GM23338 (cell line): ENCODE results near the gene RASSF4. TPM values are rescaled to one million over a fixed set of nuclear protein-coding genes. Genes with fewer than 3 reads are reported as not detected.

Source experiments
- ATAC-seq: fragments of 200-7000 bp; cut with Tn5 transposase; 3 replicates; pipeline ENCODE4 v1.9.1; 2020
- DNase-seq: peaks from one replicate; pipeline ENCODE4 v3.0.0-alpha.2; 2015; ENCODE audit warnings: low spot score
- H2AFZ ChIP-seq: fragments of 200-600 bp; sonication (generic); 2 replicates; pipeline ENCODE4 v1.8.0; 2016; ENCODE audit warnings: antibody characterized with exemption, mild to moderate bottlenecking, moderate library complexity
- H3F3A ChIP-seq: fragments of 200-600 bp; sonication (generic); replicated peaks from 2 replicates; pipeline ENCODE4 v1.8.0; 2017; ENCODE audit warnings: antibody characterized with exemption, mixed run types, low read depth
- H3K27ac ChIP-seq: fragments of 200-600 bp; sonication (generic); 2 replicates; pipeline ENCODE4 v1.6.1; 2016; ENCODE audit warnings: low read depth
- H3K27me3 ChIP-seq: fragments of 200-600 bp; sonication (generic); 2 replicates; pipeline ENCODE4 v1.8.0; 2016; ENCODE audit warnings: mild to moderate bottlenecking, mixed run types, moderate library complexity; ENCODE audit not compliant: insufficient read depth
- H3K36me3 ChIP-seq: fragments of 200-600 bp; sonication (generic); 2 replicates; pipeline ENCODE4 v1.8.0; 2016; ENCODE audit warnings: mild to moderate bottlenecking; ENCODE audit not compliant: insufficient read depth
- H3K4me1 ChIP-seq: fragments of 200-600 bp; sonication (generic); 2 replicates; pipeline ENCODE4 v1.8.0; 2016; ENCODE audit warnings: mild to moderate bottlenecking, moderate library complexity; ENCODE audit not compliant: insufficient read depth
- H3K4me2 ChIP-seq: fragments of 200-600 bp; sonication (generic); 2 replicates; pipeline ENCODE4 v1.7.1; 2017; ENCODE audit warnings: mixed run types
- H3K4me3 ChIP-seq: fragments of 200-600 bp; sonication (generic); 2 replicates; pipeline ENCODE4 v1.6.1; 2016; ENCODE audit warnings: mixed run types
- H3K79me2 ChIP-seq: fragments of 200-600 bp; sonication (generic); replicated peaks from 2 replicates; pipeline ENCODE4 v1.8.0; 2017; ENCODE audit warnings: mild to moderate bottlenecking; ENCODE audit not compliant: insufficient read depth
- H3K9me2 ChIP-seq: fragments of 200-600 bp; sonication (generic); 2 replicates; pipeline ENCODE4 v1.8.0; 2017; ENCODE audit not compliant: insufficient read depth
- H4K20me1 ChIP-seq: fragments of 200-600 bp; sonication (generic); replicated peaks from 2 replicates; pipeline ENCODE4 v1.8.0; 2017; ENCODE audit warnings: mild to moderate bottlenecking; ENCODE audit not compliant: insufficient read depth
- H3K27ac Mint-ChIP-seq: 2 replicates; pipeline ENCODE4 v1.8.0; 2020; ENCODE audit warnings: inconsistent platforms, mild to moderate bottlenecking, moderate library complexity, mixed read lengths
- H3K27me3 Mint-ChIP-seq: 3 replicates; pipeline ENCODE4 v1.8.0; 2022; ENCODE audit warnings: low read depth, mild to moderate bottlenecking, moderate library complexity, mixed read lengths, inconsistent platforms; ENCODE audit not compliant: insufficient read depth, poor library complexity
- H3K36me3 Mint-ChIP-seq: 3 replicates; pipeline ENCODE4 v1.8.0; 2021; ENCODE audit warnings: low read depth, mild to moderate bottlenecking, inconsistent platforms, moderate library complexity, mixed read lengths
- H3K4me1 Mint-ChIP-seq: 3 replicates; pipeline ENCODE4 v1.8.0; 2020; ENCODE audit warnings: mild to moderate bottlenecking, inconsistent platforms, mixed read lengths
- H3K4me3 Mint-ChIP-seq: 3 replicates; pipeline ENCODE4 v1.8.0; 2021; ENCODE audit warnings: moderate library complexity, mild to moderate bottlenecking, inconsistent platforms, mixed read lengths
- H3K9me3 Mint-ChIP-seq: 3 replicates; pipeline ENCODE4 v1.8.0; 2020; ENCODE audit warnings: moderate library complexity, mild to moderate bottlenecking, inconsistent platforms, mixed read lengths
- CREB1 ChIP-seq: fragments of 250-450 bp; sonication (Bioruptor Pico); IDR thresholded peaks from 2 replicates; pipeline ENCODE4 v1.5.0; 2020; ENCODE audit warnings: low read depth, mild to moderate bottlenecking, moderate library complexity
- CTCF ChIP-seq, 2 experiments: fragments of 200-600 bp in 1 of 2; sonication (generic) in 1 of 2; conservative IDR thresholded peaks; 2 replicates each; pipeline versions ENCODE4 v1.5.1 to v1.6.1; 2016 to 2017; ENCODE audit warnings: antibody characterized with exemption in 2 of 2, low read depth in 2 of 2, mild to moderate bottlenecking in 2 of 2, moderate library complexity in 1 of 2
- ETS1 ChIP-seq: IDR thresholded peaks from 2 replicates; pipeline ENCODE4 v1.6.1; 2016; ENCODE audit warnings: antibody characterized with exemption
- EZH2 ChIP-seq: fragments of 200-600 bp; sonication (generic); IDR thresholded peaks from one replicate; pipeline ENCODE4 v1.8.0; 2017; ENCODE audit warnings: antibody characterized with exemption, mild to moderate bottlenecking, low read depth; ENCODE audit not compliant: unreplicated experiment
- EZH2phosphoT487 ChIP-seq: fragments of 200-600 bp; sonication (generic); IDR thresholded peaks from one replicate; pipeline ENCODE4 v1.8.1; 2018; ENCODE audit warnings: antibody characterized with exemption; ENCODE audit not compliant: unreplicated experiment
- JUNB ChIP-seq: IDR thresholded peaks from one replicate; pipeline ENCODE4 v1.6.1; 2016; ENCODE audit warnings: antibody characterized with exemption; ENCODE audit not compliant: unreplicated experiment
- NANOG ChIP-seq: IDR thresholded peaks from 2 replicates; pipeline ENCODE4 v1.6.1; 2016; ENCODE audit warnings: antibody characterized with exemption, borderline replicate concordance
- POLR2AphosphoS5 ChIP-seq: IDR thresholded peaks from 2 replicates; pipeline ENCODE4 v1.6.1; 2016; ENCODE audit warnings: antibody characterized with exemption, low read depth
- STAT1 ChIP-seq: IDR thresholded peaks from one replicate; pipeline ENCODE4 v1.6.1; 2016; ENCODE audit warnings: antibody characterized with exemption; ENCODE audit not compliant: unreplicated experiment
- ZNF114 ChIP-seq: fragments of 250-450 bp; sonication (Bioruptor Pico); IDR thresholded peaks from 2 replicates; pipeline ENCODE4 v1.5.0; 2020; ENCODE audit warnings: mild to moderate bottlenecking, moderate library complexity
- ZNF331 ChIP-seq: fragments of 250-450 bp; sonication (Bioruptor Pico); IDR thresholded peaks from 2 replicates; pipeline ENCODE4 v1.5.0; 2020; ENCODE audit warnings: low read depth, mild to moderate bottlenecking, moderate library complexity
- ZNF462 ChIP-seq: fragments of 250-450 bp; sonication (Bioruptor Pico); IDR thresholded peaks from 2 replicates; pipeline ENCODE4 v1.5.0; 2020; ENCODE audit warnings: mild to moderate bottlenecking, moderate library complexity
- polyA plus RNA-seq: library from polyadenylated mRNA; unstranded; fragments of >200 nt; fragmentation: Nextera tagmentation; extraction: Ambion mirVana; gene quantifications from 2 replicates; pipeline ENCODE4 v1.2.1, GENCODE V29; 2016
- total RNA-seq: library from RNA; depleted of rRNA; stranded (reverse); fragments of >200 nt; shearing (Covaris generic); gene quantifications from 2 replicates; pipeline ENCODE4 v1.2.3, GENCODE V29; 2014
- TF ChIP-seq, protein P1 (sequence below): IDR thresholded peaks from one replicate; pipeline ENCODE4 v1.6.1; 2018; ENCODE audit warnings: antibody characterized with exemption; ENCODE audit not compliant: unreplicated experiment

The RASSF4 gene
- total and polyA plus RNA-seq, 2 experiments from 2014 or later: 12.4 to 13.6 TPM

DNA sequence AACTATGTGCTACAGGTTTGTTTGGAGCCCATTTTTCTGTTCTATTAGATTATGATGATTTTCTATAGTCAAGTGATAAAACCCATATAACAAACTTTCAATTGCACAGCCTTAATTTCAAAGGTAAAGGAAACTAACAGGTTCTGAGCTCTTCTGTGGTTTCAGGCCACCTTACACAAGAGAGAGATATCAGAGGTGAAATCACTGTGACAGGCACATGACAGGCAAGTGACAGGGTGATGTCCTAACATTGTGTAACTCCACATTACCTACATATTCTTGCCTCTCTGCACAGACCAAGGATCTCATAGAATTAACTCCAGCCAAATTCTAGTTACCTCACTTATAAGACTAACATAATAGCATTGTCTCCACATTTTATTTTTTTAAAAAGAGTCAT is 76.1 kb downstream of the RASSF4 start:
- H3K4me3 Mint-ChIP-seq: no peak overlapping the region
- no peak overlapping the region for H3K27ac Mint-ChIP-seq
- no peaks in the 10 kb centered on the region for H3F3A ChIP-seq
- peaks cover 12% of the 10 kb centered on the region for H3K36me3 Mint-ChIP-seq
- H3K27me3 ChIP-seq: no peaks in the 10 kb centered on the region
- H3K9me2 ChIP-seq: no peaks in the 10 kb centered on the region
- no peak overlapping the region for H3K27ac ChIP-seq
- ATAC-seq (no peak), DNase-seq (no peak)
- H3K9me3 Mint-ChIP-seq: peaks cover 22% of the 10 kb centered on the region
- TF ChIP-seq CREB1 (CRISPR knock-in tag) (no peak), ZNF462 (no peak), CTCF (conservative IDR thresholded peaks at IDR 0.05; ENCODE audit: low read depth in 2 of 2) (no peak), ZNF114 (CRISPR knock-in tag) (no peak), EZH2 (no peak), JUNB (no peak), ZNF331 (CRISPR knock-in tag) (no peak), POLR2AphosphoS5 (no peak), ETS1 (no peak), NANOG (no peak), STAT1 (no peak), EZH2phosphoT487 (no peak)
- TF ChIP-seq, protein P1, sequence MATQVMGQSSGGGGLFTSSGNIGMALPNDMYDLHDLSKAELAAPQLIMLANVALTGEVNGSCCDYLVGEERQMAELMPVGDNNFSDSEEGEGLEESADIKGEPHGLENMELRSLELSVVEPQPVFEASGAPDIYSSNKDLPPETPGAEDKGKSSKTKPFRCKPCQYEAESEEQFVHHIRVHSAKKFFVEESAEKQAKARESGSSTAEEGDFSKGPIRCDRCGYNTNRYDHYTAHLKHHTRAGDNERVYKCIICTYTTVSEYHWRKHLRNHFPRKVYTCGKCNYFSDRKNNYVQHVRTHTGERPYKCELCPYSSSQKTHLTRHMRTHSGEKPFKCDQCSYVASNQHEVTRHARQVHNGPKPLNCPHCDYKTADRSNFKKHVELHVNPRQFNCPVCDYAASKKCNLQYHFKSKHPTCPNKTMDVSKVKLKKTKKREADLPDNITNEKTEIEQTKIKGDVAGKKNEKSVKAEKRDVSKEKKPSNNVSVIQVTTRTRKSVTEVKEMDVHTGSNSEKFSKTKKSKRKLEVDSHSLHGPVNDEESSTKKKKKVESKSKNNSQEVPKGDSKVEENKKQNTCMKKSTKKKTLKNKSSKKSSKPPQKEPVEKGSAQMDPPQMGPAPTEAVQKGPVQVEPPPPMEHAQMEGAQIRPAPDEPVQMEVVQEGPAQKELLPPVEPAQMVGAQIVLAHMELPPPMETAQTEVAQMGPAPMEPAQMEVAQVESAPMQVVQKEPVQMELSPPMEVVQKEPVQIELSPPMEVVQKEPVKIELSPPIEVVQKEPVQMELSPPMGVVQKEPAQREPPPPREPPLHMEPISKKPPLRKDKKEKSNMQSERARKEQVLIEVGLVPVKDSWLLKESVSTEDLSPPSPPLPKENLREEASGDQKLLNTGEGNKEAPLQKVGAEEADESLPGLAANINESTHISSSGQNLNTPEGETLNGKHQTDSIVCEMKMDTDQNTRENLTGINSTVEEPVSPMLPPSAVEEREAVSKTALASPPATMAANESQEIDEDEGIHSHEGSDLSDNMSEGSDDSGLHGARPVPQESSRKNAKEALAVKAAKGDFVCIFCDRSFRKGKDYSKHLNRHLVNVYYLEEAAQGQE: no peak
- no peak overlapping the region for H3K4me2 ChIP-seq
- no peaks in the 10 kb centered on the region for H3K4me1 ChIP-seq
- H2AFZ ChIP-seq: no peak overlapping the region
- no peak overlapping the region for H3K4me3 ChIP-seq
- peaks cover 5% of the 10 kb centered on the region for H3K27me3 Mint-ChIP-seq
- no peaks in the 10 kb centered on the region for H3K79me2 ChIP-seq
- no peaks in the 10 kb centered on the region for H3K4me1 Mint-ChIP-seq
- no peaks in the 10 kb centered on the region for H4K20me1 ChIP-seq
- H3K36me3 ChIP-seq: no peaks in the 10 kb centered on the region
